ENCODE data around the gene TPCN2.

The TPCN2 gene

DNA sequence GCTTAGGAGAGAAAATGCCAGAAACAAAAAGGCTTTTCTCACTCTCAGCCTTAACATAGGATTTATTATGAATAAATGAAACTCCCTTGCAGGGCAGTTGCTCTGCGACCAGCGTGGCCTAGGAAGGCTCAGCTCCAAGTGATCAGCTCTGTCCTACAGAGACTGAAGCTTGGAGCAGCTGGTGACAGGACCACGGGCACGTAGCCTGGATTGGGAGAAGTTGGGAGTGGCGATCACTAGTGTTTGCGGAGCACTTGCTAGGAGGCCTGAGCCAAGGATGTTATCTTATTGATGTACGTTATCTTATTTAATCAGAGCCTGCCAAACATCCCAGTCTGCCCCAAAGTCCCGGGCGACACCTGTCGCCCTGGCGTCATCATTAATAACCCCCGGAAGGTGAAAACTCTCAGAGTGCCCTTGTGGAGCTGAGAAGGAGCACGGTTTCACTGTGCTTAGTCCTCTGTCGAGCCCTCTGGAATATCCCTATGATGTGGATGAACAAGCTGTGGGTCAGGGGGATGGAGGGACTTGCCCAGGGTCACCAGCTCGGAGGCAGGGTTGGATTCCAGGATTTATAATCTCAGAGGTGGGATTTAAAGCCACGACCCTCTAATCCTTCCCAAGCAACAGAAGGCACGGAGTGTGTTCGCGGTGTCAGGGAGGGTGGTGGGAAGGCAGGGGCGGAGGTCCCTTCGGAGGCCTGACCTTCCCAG lies 66.2 kb downstream of the TPCN2 start:
- no peak for DNase-seq

DNA sequence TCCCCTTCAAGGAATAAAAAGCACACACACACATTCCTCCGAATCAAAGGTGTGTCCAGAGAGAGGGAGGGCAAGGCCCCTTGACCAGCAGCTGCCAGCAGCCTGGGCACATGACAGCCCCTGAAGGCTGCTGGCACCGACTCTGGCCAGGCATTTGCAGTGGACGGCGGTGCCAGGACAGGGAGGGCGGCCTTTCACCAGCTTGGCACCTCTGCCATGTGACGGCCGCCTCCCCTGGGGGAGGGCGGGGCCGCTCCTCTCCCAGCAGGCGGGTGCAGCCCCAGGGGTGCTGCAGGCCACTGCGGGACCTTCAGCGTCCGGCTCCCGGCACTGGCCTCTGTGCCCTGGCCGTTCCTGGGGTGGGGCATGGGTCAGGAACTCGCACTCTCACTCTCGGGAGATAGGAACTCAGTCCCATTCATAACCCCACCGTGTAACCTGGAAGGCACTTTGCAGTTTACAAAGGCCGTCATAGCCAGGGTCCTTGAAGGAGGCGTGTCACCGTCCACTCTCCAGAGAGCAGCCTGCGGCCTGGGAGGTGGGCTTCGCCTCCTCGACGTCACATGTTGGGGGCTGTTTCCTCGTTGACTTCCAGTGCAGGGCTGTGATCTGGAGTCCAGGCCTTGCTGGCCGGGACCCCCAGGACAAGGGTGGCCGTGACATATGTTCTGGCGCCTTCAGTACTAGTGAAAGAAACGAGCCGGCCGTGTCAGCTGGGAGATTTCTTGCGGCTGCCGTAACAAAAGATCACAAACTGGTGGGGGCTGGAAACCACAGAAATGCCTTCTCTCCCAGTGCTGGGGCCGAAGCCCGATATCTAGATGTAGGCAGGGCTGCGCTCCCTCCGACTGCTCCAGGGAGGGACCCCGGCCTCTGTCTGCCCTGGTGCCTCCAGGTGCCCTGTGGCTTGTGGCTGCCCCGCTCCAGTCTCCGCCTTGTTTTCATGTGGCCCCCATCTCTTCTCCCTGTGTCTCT lies 67.1 kb downstream of the TPCN2 start:
- DNase-seq = no peak

DNA sequence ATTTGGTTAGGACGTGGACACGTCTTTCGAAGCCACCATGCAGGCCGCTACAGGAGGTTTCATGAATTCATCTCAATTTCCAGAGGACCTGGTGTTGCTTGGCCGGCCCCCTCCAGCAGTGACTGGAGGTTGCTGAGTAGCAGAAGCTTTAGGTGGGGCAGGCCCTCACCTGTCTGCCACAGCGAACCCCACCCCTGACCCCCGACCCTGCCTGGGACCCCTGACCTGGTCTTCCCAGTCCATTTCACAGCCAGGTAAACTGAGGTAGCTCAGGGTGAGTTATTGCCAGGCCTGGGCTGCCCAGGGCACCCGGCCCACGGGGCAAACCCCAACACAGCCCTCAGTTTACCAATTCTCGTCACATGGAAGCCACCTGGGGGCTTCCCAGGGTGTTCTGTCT lies 67.9 kb downstream of the TPCN2 start:
- DNase-seq = no peak

DNA sequence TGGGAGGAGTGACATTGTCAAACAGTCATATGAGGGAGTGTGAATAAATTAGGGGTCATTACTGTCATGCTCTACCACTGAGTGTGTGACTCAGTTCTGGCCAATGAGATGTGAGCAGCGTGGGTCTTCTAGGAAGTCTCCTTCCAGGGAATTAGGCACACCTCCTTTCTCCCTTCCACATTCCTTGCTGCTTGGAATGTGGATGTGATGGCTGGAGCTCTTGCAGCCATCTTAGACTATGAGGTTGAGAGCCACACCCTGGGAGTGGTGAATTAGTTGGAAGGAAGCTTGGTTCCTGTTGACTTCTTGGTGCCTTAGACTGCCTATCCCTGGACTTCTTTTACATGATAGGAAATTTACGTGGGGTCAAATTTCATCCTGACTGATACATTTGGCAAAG lies 70.5 kb downstream of the TPCN2 start:
- DNase-seq = no peak

DNA sequence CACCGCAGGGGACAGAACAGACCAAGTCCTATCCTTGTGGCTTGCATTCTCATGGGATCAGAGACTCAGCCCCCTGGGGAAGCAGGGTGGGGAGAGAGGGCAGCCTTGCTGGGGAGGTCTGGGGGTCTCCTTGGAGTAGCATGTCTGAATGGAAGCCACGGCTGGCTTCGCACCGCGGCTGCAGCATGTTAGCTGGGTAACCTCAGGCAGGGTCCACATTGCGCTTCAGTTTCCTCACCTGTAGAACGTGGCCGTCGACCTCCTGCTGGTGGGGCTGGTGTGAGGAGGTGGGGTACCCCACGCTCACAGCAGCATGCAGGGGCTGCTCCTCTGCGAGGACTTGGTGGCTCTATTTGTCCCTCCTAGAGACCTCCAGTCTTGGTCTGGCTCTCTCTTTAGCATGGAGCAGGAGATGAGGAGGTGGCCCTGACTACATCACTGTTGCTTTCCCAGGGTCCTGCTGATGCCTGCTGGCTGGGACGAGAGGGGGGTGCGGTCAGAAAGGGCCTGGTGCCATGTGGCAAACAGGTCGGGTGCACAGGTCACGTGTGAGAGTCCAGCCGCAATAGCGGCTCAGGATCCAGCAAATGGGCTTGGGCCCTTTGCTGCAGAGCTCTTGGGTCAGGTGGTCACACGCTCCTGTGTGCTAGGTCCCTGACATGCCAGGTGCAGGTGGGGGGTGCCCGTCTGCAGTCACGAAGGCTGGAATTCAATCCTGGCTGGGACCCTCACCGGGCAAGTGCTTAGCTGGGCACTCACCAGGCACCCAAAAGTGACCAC lies 71.6 kb downstream of the TPCN2 start:
- no peak for DNase-seq

DNA sequence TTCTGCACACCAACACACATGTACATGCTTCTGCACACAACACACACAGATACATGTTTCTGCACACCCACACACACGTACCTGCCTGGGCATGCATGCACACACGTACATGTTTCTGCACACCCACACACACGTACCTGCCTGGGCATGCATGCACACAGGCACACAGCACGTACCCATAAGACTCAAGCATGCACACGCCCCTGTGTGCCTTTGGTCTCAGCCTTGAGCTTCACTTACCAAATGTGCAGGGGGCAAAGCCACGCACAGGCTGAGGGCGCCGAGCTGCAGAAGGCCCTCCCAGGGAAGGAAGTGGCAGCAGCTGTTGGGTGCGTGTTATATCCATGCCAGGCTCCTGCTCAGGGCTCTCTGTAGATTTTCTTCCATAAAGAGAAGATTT lies 72.3 kb downstream of the TPCN2 start:
- DNase-seq = no peak

DNA sequence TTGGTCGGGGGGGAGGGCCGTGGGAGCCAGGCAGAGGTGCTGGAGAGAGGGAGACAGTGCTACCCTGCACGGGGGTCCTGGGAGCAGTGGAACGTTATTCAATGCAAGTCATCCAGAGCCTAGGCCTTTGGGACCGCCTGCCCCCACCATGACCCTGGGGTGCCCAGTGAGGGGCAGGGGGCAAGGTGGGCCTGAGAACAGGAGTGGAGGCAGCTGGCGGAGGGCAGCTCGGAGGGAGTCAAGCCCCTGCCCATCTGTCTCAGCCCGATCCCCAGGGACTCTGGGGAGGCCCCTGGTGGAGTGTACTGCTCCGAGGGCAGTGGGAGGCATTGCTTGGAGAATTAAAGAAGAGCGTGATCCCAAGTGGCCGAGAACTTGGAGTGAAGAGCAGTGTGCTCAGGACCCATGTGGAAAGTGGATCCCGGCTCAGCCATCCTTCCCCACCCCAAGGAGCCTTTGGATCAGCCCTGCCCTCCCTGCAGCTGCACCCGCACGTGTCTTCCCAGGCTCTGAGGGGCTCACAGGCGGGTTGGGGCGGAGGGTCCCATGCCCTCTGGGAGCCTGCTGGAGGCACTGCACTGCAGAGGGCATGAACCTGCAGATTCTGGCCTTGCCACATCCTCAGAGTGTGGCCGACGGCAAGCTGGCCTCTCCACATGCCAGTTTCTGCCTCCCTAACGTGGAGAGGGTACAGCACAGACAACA lies 73.0 kb downstream of the TPCN2 start:
- no peak for DNase-seq

DNA sequence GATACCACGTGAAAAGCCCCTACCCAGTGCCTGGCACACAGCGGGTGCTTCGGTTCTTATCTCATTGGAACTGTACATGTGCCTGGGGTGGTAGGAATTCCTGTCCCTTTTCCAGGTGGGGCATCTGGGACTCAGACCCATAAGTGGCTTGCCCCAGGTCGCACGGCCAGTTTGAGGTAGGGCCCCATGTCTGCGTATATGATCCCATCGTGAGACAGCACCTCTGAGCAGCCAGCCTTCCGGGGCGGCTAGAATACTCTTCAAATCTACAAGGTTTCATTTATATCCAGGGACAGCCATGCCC lies 73.5 kb downstream of the TPCN2 start:
- no peak for DNase-seq

DNA sequence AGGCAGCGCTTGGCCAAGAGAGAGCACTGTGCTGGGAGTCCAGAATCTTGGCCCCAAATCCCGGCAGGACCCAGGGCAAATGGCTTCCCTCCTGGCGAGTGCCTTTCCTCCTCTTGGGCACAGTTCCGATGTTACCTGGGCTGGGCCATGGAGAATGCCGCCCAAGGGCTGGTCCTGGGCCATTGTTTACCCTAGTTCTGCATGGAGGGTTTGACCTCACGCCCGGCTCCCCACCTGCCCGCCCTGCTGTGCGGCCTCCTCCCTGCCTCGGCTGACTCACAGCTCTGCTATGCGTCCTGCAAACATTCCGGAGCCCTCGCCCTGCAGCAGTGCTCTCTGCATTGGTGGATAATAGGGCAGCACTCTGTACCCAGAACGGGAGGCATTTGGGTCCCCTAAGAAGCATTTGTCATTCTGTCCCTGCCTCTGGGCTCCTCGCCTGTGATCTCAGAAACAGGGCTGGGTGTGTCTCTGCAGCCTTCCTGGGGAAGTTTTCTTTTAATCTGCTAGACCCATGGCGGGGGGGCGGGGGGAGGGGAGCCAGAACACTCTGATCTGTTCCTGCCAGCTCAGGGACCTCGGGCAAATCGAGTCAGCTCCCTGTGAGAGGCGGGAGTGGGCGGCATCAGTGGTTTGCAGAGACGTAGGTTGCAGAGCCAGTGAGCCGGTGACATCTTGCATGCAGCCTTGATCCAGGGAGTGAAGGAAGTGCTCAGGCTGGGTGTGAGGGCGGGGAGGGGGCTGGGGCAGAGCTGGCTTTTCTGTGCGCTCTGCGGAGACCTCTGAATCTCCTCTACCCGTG lies 74.1 kb downstream of the TPCN2 start:
- DNase-seq = peak; percentile 85

DNA sequence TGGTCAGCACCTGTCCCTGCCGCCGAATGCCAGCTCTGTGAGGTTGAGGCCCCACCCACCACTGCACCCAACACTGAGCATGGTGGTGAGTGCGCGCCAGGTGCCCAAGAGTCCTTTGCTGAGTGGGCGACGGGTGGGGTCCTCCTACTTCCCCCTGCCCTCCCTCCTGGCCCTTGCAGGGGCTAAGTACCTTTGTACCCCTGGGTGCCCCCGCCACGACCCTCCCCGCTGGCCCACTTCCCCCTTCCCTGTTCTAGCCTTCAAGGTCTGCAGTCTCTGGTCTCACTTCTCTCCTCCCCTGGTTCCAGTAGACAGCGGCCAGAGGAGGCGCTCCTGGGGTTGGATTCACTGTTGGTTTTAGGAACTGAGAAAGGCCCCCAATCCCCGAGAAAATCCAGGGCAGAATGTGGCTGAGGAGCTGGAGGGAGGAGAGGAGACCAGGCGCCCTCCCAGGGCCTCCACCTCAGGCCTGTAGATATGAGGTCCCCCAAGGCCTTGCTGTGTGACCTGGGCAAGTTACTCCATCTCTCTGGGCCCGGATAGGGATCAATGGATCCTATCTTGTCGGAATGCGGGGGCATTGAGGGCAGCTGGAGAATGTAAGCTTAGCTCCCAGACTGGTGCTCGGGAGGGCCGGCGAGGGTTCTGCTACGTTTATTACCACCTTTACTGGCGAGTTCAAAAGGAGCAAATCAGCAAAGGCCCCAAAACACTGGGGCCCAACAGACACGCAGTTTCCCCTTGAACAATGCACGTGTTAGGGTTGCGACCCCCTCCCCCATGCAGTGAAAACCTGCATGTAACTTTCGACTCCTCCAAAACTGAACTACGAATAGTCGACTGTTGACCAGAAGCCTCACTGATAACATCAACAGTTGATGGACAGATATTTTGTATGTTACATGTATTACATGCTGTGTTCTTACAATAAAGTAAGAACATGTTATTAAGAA lies 75.1 kb downstream of the TPCN2 start:
- DNase-seq = peak; percentile 33

DNA sequence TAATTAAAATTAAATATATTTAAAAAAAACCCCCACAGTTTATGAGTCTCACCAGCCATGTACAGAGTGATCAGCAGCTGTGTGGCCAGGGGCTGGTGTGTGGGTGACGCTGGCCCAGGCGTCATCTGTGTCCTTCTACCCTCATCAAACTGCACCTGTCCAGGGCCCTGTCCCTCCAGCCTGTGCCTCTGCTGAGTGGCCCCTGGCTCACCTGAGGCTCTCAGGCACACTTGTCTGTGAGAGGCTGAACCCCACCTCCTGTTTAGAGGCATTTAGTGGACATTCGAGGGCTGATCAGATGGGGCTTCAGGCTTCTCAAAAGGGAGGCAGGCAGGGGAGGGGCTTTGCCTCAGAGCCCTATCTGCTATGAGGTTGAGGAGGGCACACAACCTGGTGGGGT lies 77.1 kb downstream of the TPCN2 start:
- no peak for DNase-seq

DNA sequence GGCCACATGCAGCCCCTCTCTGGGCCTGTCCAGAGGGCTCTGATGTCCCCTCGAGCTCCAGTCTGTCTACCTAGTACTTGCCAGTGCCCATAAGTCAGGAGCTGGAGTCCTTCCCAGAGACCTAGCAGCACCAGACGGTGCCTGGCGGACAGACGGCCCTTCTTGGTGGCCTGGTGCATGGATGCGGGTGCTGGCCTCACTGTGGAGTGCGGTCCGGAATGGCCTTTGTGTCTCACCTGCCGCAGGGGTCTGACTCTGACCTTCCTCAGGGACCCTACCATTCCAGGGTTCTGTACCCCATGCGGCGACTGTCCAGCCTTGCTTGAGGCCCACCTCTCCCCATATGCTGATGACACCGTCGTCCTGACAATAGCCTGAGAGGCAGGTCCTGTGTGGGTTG lies 77.6 kb downstream of the TPCN2 start:
- no peak for DNase-seq

DNA sequence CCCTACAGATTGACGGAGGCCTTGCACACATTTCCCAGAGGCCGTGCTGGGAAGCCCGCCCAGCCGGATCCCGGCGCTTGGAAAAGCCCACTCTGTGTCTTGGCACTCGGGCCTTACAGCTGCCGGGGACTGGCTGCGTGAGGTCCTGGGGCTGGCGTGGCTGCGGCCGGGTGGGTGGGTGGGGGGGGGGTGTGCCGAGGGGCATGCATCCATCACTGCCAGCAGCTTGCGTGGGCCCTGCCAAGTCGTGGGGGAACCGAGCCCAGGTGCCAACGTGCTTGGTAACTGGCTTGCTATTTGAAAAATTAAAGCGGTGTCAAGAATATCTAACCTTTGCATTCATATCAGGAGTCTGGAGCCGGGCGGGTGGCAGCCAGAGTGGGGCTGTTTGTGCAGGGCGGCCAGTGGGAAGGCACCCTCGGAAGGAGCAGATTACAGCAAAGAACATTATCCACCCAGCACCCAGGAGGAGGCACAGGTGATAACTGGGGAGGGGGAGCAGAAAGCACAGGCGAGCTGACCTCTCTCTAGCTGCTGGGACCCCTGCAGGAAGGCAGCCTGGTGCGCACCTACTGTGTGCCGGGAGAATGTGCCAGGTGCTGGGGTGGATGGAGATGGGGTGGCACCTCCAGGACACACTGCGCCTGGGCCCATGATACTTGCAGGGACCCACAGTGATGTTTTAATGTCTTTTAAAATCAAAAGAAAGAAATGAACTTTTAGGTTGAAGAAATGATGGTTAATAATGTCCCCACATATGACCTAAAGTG lies 78.5 kb downstream of the TPCN2 start:
- no peak for DNase-seq

DNA sequence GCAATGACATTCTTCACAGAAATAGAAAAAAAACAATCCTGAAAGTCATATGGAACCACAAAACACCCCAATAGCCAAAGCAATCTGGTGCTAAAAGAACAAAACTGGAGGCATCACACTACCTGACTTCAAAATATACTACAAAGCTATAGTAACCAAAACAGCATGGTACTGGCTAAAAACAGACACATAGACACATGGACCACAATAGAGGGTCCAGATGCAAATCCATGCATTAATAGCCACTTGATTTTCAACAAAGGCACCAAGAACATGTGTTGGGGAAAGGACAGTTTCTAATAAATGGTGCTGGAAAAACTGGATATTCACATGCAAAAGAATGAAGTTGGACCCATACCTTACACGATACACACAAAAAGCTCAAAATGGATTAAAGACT lies 79.2 kb downstream of the TPCN2 start:
- no peak for DNase-seq

DNA sequence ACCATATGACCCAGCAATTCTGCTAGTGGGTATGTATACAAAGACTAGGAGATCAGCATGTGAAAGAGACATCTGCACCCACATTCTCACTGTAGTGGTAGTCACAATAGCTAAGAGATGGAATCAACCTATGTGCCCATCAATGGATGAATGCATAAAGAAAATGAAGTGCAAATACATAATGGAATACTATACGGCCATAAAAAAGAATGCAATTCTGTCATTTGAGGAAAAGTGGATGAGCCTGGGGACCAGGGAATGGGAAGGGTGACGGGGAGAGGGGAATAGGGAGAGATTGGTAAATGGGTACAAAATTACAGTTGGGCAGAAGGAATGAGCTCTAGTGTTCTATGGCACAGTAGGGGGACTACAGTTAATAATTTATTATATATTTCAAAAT lies 80.3 kb downstream of the TPCN2 start:
- no peak for DNase-seq

DNA sequence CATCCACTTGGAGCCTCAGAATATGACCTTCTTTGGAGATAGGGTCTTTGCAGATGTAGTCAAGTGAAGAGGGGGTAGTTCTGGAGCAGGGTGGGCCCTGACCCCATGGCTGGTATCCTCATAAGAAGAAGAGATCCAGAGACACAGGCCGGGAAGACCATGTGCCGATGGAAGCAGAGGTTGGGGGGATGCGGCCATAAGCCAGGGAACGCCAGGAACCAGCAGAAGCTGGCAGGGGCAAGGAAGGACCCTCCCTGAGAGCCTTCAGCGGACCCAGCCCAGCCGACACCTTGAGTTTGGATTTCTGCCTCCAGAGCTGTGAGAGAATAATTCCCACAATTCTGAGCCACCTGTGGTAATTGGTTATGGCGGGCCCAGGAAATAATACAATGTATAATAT lies 80.9 kb downstream of the TPCN2 start:
- DNase-seq = no peak

DNA sequence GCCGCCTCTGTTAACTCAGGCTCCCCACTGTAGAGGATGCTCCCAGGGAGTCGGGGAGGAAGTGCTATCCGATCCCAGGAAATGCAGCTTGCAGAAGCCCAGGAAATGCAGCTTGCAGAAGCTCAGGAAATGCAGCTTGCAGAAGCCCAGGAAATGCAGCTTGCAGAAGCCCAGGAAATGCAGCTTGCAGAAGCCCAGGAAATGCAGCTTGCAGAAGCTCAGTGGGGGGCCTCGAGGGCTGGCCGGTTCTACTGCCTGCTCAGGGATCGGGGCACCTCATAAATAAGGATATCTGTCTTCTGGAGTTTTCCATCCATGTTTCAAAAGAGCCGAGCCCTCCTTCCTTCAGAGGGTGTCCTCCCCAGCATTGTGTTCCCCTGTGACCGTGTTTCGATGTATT lies 81.9 kb downstream of the TPCN2 start:
- DNase-seq = no peak

DNA sequence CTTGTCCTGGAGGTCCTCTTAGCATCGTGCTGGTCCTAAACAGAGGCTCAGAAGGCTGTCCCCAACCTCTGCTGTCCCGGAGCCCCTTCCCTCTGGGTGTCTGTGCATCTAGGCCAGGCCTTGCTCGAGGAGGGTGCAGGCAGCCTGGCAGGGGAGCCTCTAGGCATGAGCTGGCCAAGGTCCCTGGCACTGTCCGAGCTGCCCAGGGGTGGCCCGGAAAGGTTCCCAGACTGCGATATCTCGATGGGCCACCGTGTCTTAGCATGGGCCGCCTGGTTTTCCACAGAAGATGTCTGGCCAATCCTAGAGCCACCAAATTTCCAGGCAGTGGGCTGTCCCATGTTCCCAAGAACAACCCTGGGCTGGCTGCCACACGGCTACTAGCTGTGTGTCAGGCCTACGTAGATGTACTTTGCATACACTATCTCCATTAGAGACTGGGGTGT lies 82.4 kb downstream of the TPCN2 start:
- no peak for DNase-seq

DNA sequence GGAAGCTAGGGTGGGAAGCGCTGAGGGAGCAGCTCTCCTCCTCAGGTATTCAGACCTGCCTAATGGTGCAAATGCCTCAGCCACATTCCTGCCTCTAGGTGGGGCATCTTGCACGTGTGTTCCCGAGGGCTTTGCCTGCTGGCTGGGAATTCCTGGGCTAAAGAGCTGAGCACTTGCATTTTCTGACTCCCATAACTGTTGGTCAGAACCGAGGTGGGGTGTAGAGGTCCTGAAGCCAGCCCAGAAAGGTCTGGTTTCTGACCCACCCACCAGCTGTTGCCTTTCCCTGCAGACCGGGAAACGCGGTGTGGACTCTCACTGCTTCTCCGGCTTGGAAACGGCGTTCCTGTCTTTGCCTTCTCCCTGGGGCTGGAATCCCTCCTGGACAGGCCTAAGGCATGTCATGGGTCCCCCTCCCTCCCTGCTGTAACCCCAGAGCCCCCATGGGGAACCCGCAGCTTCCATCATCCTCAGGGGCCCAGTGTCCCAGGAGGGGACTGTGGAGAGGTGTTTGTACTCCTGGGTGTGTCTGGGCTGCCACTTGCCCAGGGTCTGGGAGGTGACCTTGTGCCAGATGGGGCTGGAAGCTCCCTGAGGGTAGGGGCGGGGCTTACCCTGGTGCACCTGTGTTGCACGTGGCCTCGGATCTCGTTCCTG lies 83.0 kb downstream of the TPCN2 start:
- DNase-seq = no peak

DNA sequence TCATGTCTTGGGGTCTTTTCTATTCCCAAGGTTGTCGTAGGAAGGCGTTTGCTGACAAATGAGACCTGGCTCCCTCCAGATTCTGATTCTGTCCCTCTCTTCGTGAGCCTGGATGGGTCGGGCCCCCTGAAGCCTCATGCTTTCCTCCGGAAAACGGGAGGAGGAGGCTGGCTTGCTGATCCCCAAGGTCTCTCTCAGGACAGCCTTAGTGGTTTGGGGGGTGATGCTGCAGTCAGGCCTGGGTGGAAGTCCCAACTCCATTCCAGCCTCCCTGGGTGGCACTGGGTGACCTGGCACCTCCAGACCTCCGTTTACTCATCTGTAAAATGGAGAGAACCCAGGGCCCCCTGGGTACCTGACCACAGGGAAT lies 83.6 kb downstream of the TPCN2 start:
- DNase-seq = no peak

Data from stimulated activated CD8-positive, alpha-beta memory T cell treated with anti-CD3 and anti-CD28 coated beads, Interleukin-4, amount 100 ng/mL, for 48 hours (primary cell).